HG03196 (cell line): Measurements from ENCODE around the gene SLC25A30.
"Not testable (repeated sequence)": the region's sequence is repeated elsewhere in the genome, so short reads cannot be mapped to it uniquely, and the experiment has no call there.

Experiments used
- ATAC-seq: cut with Tn5 transposase; IDR thresholded peaks from one replicate; pipeline ENCODE4 v1.9.1; 2021; ENCODE audit not compliant: unreplicated experiment

The SLC25A30 gene

GRCh38 chr13:45368571-45368970 is 49.6 kb downstream of the SLC25A30 start:
- ATAC-seq = no peak

- ATAC-seq = no peak
These were observed 50.2 kb downstream of the SLC25A30 start for GRCh38 chr13:45368005-45368404.

- peak; percentile 92 for ATAC-seq
These were observed 50.8 kb downstream of the SLC25A30 start for GRCh38 chr13:45367358-45367757.

DNA sequence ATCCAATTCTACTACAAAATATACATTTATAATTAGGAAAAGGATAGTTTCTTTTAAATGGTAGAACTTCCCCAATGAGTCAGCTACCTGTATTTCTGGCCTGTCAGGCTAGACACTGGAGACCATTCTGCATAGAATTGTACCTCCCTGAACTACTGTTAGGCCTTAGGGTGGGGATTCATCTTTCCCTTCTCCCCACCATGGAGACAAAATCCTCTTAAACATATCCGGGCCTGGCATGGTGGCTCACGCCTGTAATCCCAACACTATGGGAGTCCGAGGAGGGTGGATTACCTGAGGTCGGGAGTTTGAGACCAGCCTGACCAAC is 52.7 kb downstream of the SLC25A30 start:
- no peak for ATAC-seq

DNA sequence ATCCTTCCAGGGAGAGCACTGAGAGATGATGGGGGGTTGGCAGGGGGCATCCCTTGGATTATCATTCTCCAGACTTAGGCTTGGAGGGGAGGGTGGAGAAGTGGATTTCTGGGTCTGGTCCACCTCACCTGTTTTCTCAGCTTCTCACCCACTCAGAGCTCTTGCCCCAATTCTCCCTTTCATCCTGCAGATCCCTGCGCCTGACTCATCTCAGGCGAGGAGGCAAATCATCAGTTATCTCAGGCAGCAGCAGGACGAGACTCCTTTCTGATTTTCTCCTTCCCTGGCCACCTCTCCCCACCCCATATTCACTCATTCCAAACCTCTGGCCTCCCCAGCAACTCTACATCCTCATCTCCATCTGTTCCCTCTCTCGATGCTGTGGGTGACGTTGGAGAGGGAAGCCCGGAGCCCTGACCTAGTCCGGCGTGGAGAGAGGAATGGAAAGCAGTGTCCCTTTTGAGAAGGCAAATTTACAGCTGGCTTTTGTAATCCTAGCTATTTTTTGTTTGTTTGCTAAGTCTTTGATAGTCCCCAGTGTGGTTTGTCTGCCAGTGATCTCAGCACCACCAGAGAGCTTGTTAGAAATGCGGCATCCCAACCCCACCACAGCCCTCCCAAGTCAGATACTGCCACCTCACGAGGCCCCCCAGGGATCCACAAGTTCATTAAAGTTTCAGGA is 53.2 kb downstream of the SLC25A30 start:
- no peak for ATAC-seq

- ATAC-seq = no peak
These were observed 55.2 kb downstream of the SLC25A30 start for GRCh38 chr13:45362939-45363338.

DNA sequence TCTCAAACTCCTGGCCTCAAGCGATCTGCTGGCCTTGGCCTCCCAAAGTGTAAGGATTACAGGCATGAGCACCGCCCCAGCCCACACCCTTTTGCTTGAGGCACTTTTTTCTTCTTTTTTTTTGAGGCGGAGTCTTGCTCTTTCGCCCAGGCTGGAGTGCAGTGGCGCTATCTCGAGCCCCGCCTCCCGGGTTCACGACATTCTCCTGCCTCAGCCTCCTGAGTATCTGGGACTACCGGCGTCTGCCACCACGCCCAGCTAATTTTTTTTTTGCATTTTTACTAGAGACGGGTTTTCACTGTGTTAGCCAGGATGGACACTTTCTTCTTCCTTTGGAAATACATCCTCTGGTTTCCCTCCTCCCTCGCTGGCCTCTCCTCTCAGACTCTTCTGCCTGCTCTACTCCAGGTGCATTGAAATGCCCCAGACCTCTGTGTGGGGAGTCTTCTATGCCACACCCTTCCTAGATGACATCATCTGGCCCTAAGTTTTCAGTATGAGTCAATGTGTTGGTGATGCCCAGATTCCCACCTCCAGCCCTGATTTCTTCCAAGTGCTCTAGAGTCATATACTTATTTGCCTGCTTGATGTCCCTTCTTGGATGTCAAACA is 56.5 kb downstream of the SLC25A30 start:
- no peak for ATAC-seq

- ATAC-seq = no peak
These were observed 61.1 kb downstream of the SLC25A30 start for GRCh38 chr13:45356966-45357672.

DNA sequence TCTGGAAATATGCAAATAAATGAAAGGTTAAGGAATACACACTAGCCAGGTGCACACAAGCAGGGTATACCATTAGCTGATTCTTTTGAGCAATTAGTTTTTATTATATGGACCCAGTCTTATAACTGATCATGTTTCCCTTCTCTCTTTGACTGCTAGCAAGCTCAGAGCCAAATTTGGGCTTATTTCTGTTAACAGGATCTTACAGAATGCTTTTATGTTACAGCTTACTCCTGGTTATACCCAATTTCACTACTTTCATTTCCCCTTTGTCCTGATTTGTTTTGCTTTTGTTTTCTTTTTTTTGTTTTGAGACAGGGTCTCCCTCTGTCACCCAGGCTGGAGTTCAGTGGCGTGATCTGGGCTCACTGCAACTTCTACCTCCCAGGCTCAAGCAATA is 64.3 kb downstream of the SLC25A30 start:
- no peak for ATAC-seq

DNA sequence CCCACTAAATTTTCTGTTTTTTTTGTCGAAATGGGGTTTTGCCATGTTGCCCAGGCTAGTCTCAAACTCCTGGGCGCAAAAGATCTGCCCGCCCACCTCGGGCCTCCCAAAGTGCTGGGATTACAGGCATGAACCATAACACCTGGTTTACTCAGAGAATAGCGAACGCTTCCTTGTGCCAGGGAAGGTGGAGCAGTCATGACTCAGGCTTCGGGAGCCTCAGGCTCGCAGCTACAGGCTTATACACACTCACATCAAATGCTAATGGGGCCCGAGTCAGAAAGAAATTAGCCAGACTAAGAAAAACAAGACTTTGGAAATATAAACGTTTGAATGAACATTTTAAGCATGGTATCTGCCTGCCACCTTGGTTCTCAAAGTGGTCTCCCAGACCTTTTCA is 66.1 kb downstream of the SLC25A30 start:
- ATAC-seq = no peak

DNA sequence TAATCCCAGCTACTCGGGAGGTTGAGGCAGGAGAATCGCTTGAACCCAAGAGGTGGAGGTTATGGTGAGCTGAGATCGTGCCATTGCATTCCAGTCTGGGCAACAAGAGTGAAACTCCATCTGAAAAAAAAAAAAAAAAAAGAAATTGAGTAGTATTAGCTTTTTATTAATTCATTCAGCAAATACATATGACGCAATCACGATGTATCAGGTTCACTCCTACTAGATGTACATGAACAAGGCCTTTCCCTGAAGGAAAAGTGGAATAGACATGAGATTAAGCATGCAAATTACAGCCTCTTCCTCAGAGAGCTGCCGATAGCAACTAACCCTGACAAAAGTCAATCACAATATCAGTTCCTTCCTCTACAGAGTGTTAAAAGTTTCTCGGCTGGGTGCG is 68.0 kb downstream of the SLC25A30 start:
- ATAC-seq = no peak

DNA sequence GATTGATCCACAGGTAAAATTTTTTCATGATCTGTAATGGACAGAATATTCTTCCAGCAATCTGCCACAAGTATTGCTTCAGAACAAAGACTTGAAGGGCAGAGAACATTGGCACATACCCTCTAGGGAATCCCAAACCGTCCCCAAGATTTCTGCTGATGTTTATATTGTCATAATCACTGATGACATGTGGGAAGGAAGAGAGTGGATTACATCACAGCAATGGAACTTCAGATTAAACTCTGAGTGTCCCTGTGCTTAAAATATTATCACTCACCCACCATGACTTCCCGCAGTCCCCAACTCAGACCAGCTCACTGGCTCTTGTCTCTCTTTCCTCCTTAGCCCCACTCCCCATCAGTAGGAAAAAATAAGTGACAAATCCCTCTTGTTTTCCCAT is 68.7 kb downstream of the SLC25A30 start:
- no peak for ATAC-seq

GRCh38 chr13:45344064-45344463 is 74.1 kb downstream of the SLC25A30 start:
- not testable (repeated sequence) for ATAC-seq
